ENCODE measurements around the gene PACSIN2. TPM values are rescaled to one million over a fixed set of nuclear protein-coding genes. Genes with fewer than 3 reads are reported as not detected.

The PACSIN2 gene
- total and polyA plus RNA-seq, 2 experiments from 2014 or later: 36.0 to 43.7 TPM

DNA sequence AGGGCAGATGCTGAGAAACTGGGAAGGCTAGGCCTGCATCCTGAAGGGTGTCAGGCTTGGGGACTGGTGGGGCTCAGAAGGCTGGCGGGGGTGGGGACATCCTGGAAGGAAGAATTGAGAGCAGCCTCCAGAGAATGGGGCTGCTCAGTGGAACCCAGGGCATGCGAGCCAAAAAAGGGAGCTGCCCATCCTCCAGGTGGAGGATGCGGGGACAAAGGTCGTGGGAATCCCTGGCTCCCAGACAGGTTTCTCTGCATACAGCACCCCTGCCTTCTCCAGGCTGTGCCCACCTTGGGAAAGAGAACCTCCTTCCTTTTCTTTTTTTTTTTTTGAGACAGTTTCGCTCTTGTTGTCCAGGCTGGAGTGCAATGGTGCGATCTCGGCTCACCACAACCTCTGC lies 117.0 kb downstream of the PACSIN2 start:
- no peak overlapping the region for H3K9ac ChIP-seq
- DNase-seq: no peak
- no peak overlapping the region for H3K4me3 ChIP-seq
- 95 to 98% methylated on average over 7 of the region's 7 CpGs for WGBS, 2 experiments (ENCODE audit: low coverage in 1 of 2, low lambda C conversion rate in 2 of 2, missing lambda C conversion rate in 2 of 2)
- H3K4me2 ChIP-seq (ENCODE audit: unreplicated experiment): no peak overlapping the region
- H3K36me3 ChIP-seq (ENCODE audit: low read depth): no peaks in the 10 kb centered on the region
- in situ Hi-C loops (cut with MboI): no loop called here
- no peaks in the 10 kb centered on the region for H3K4me1 ChIP-seq (ENCODE audit: insufficient read depth)
- peaks cover 94% of the 10 kb centered on the region for H3K79me2 ChIP-seq (ENCODE audit: insufficient read depth)
- no peak overlapping the region for H3K27ac ChIP-seq
- H3F3A ChIP-seq (ENCODE audit: insufficient read depth): no peaks in the 10 kb centered on the region
- H2AFZ ChIP-seq: no peak overlapping the region
- TF ChIP-seq EZH2 (IDR thresholded peaks at IDR 0.05; ENCODE audit: insufficient read depth, poor library complexity, severe bottlenecking) (no peak), EZH2phosphoT487 (IDR thresholded peaks at IDR 0.05; ENCODE audit: insufficient read depth, low read depth) (no peak)
- H3K27me3 ChIP-seq (replicated peaks; ENCODE audit: insufficient read depth): no peaks in the 10 kb centered on the region
- no peaks in the 10 kb centered on the region for H4K20me1 ChIP-seq (ENCODE audit: insufficient read depth)
- H3K9me2 ChIP-seq (ENCODE audit: insufficient read depth): no peaks in the 10 kb centered on the region
- H3K9me3 ChIP-seq (ENCODE audit: low read depth): no peaks in the 10 kb centered on the region

GRCh38 chr22:42895541-42895981 lies 119.4 kb downstream of the PACSIN2 start:
- H3K9me3 ChIP-seq (ENCODE audit: low read depth): no peaks in the 10 kb centered on the region
- no peaks in the 10 kb centered on the region for H3K9me2 ChIP-seq (ENCODE audit: insufficient read depth)
- no peaks in the 10 kb centered on the region for H3K4me1 ChIP-seq (ENCODE audit: insufficient read depth)
- H3K27me3 ChIP-seq (replicated peaks; ENCODE audit: insufficient read depth): no peaks in the 10 kb centered on the region
- H2AFZ ChIP-seq: no peak overlapping the region
- DNase-seq: no peak
- 47 to 62% methylated on average over 7 to 9 of the region's 9 CpGs for WGBS, 2 experiments (ENCODE audit: low coverage in 1 of 2, low lambda C conversion rate in 2 of 2, missing lambda C conversion rate in 2 of 2)
- H3K9ac ChIP-seq: no peak overlapping the region
- in situ Hi-C loops (cut with MboI): no loop called here
- TF ChIP-seq EZH2phosphoT487 (IDR thresholded peaks at IDR 0.05; ENCODE audit: insufficient read depth, low read depth) (no peak), EZH2 (IDR thresholded peaks at IDR 0.05; ENCODE audit: insufficient read depth, poor library complexity, severe bottlenecking) (no peak)
- no peak overlapping the region for H3K4me2 ChIP-seq (ENCODE audit: unreplicated experiment)
- no peaks in the 10 kb centered on the region; the same call in 1 of the 2 replicates for H3K36me3 ChIP-seq (ENCODE audit: low read depth)
- H3K4me3 ChIP-seq: no peak overlapping the region
- no peaks in the 10 kb centered on the region for H4K20me1 ChIP-seq (ENCODE audit: insufficient read depth)
- H3K79me2 ChIP-seq (ENCODE audit: insufficient read depth): peaks cover 81% of the 10 kb centered on the region
- no peak overlapping the region for H3K27ac ChIP-seq
- no peaks in the 10 kb centered on the region for H3F3A ChIP-seq (ENCODE audit: insufficient read depth)

DNA sequence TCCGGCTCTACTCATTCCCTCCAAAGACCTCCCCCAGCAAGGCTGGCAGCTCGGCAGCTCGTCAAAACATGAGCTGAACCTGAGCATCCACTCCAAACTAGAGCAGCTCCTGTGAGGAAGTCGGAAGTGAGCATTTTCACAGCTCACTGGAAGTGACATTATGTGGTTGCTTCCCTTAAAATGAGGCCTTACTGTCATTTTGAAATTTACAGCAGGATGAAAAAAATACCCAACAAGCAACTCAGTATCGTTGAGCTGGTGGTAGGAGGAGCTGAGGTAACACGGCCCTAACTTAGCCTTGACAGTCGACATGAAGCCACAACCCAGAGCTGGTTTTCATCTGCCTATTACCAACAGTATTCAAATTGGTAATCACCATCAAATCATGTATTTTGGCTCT lies 119.9 kb downstream of the PACSIN2 start:
- Histone ChIP-seq H3F3A (ENCODE audit: insufficient read depth) (no peaks in the 10 kb centered on the region), H3K9me3 (ENCODE audit: low read depth) (no peaks in the 10 kb centered on the region), H3K79me2 (ENCODE audit: insufficient read depth) (peaks cover 78% of the 10 kb centered on the region), H3K4me2 (ENCODE audit: unreplicated experiment) (no peak overlapping the region), H3K36me3 (ENCODE audit: low read depth) (no peaks in the 10 kb centered on the region; the same call in 1 of the 2 replicates), H3K9me2 (ENCODE audit: insufficient read depth) (no peaks in the 10 kb centered on the region), H3K9ac (no peak overlapping the region), H3K4me1 (ENCODE audit: insufficient read depth) (no peaks in the 10 kb centered on the region), H3K4me3 (no peak overlapping the region), H3K27me3 (replicated peaks; ENCODE audit: insufficient read depth) (no peaks in the 10 kb centered on the region), H3K27ac (no peak overlapping the region), H4K20me1 (ENCODE audit: insufficient read depth) (no peaks in the 10 kb centered on the region), H2AFZ (no peak overlapping the region)
- in situ Hi-C loops (cut with MboI): no loop called here
- no peak for DNase-seq
- TF ChIP-seq EZH2 (IDR thresholded peaks at IDR 0.05; ENCODE audit: insufficient read depth, poor library complexity, severe bottlenecking) (no peak), EZH2phosphoT487 (IDR thresholded peaks at IDR 0.05; ENCODE audit: insufficient read depth, low read depth) (no peak)
- 48 to 56% methylated on average over 7 of the region's 7 CpGs for WGBS, 2 experiments (ENCODE audit: low coverage in 1 of 2, low lambda C conversion rate in 2 of 2, missing lambda C conversion rate in 2 of 2)

GRCh38 chr22:42893371-42894150 lies 121.4 kb downstream of the PACSIN2 start:
- Histone ChIP-seq H3K9me2 (ENCODE audit: insufficient read depth) (no peaks in the 10 kb centered on the region), H3K4me2 (ENCODE audit: unreplicated experiment) (no peak overlapping the region), H3K4me3 (no peak overlapping the region), H3K9ac (no peak overlapping the region), H3K27me3 (replicated peaks; ENCODE audit: insufficient read depth) (no peaks in the 10 kb centered on the region), H4K20me1 (ENCODE audit: insufficient read depth) (no peaks in the 10 kb centered on the region), H3K9me3 (ENCODE audit: low read depth) (no peaks in the 10 kb centered on the region), H3K79me2 (ENCODE audit: insufficient read depth) (peaks cover 62% of the 10 kb centered on the region), H2AFZ (no peak overlapping the region), H3F3A (ENCODE audit: insufficient read depth) (no peaks in the 10 kb centered on the region), H3K27ac (no peak overlapping the region), H3K36me3 (ENCODE audit: low read depth) (peaks cover 4% of the 10 kb centered on the region; the same call in 1 of the 2 replicates), H3K4me1 (ENCODE audit: insufficient read depth) (no peaks in the 10 kb centered on the region)
- WGBS, 2 experiments (ENCODE audit: low coverage in 1 of 2, low lambda C conversion rate in 2 of 2, missing lambda C conversion rate in 2 of 2): 98 to 99% methylated on average over 25 of the region's 25 CpGs
- no peak for DNase-seq
- TF ChIP-seq EZH2 (IDR thresholded peaks at IDR 0.05; ENCODE audit: insufficient read depth, poor library complexity, severe bottlenecking) (no peak), EZH2phosphoT487 (IDR thresholded peaks at IDR 0.05; ENCODE audit: insufficient read depth, low read depth) (no peak)
- in situ Hi-C loops (cut with MboI): no loop called here

Measured in GM23248 (cell line).